OCI-LY1 (cell line): Measurements from ENCODE around the gene SPECC1L.
"Not testable (repeated sequence)": the region's sequence is repeated elsewhere in the genome, so short reads cannot be mapped to it uniquely, and the experiment has no call there.

Experiments
- EZH2 ChIP-seq: fragments of 200-600 bp; sonication (generic), shearing (Covaris generic); IDR thresholded peaks from 2 replicates; pipeline ENCODE4 v1.8.0; 2017; ENCODE audit warnings: borderline replicate concordance, mixed run types, mild to moderate bottlenecking, antibody characterized with exemption, low read length, moderate library complexity, mixed read lengths
- TF ChIP-seq, protein P1 (sequence below): fragments of 200-600 bp; sonication (generic), shearing (Covaris generic); IDR thresholded peaks from 2 replicates; pipeline ENCODE4 v1.5.1; 2017; ENCODE audit warnings: mild to moderate bottlenecking, antibody characterized with exemption, low read length, moderate library complexity, mixed read lengths

- TF ChIP-seq, protein P1, sequence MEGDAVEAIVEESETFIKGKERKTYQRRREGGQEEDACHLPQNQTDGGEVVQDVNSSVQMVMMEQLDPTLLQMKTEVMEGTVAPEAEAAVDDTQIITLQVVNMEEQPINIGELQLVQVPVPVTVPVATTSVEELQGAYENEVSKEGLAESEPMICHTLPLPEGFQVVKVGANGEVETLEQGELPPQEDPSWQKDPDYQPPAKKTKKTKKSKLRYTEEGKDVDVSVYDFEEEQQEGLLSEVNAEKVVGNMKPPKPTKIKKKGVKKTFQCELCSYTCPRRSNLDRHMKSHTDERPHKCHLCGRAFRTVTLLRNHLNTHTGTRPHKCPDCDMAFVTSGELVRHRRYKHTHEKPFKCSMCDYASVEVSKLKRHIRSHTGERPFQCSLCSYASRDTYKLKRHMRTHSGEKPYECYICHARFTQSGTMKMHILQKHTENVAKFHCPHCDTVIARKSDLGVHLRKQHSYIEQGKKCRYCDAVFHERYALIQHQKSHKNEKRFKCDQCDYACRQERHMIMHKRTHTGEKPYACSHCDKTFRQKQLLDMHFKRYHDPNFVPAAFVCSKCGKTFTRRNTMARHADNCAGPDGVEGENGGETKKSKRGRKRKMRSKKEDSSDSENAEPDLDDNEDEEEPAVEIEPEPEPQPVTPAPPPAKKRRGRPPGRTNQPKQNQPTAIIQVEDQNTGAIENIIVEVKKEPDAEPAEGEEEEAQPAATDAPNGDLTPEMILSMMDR, result not testable (repeated sequence)
- not testable (repeated sequence) for TF ChIP-seq EZH2
Measured at GRCh38 chr22:24273906-24274305, 3.3 kb downstream of the SPECC1L start.
